GM13977 (cell line): ENCODE measurements around the gene PCNT.

Source experiments
- DNase-seq: peaks from one replicate; pipeline ENCODE4 v3.0.0; 2012; ENCODE audit warnings: low spot score
- in situ Hi-C: fragments of 300-500 bp; cut with MboI; formaldehyde crosslinking; loops from one replicate; pipeline ENCODE4 v1.12.0; 2022; ENCODE audit warnings: low sequenced_read_pairs, low pct_unique_long_range_greater_than_20kb, mixed read lengths, inconsistent platforms; ENCODE audit not compliant: unreplicated experiment
- TF ChIP-seq, protein P1 (sequence below): IDR thresholded peaks from 2 replicates; pipeline ENCODE4 v1.5.1; 2012; ENCODE audit warnings: mild to moderate bottlenecking, control low read depth; ENCODE audit not compliant: insufficient read depth; ENCODE audit errors: extremely low read depth, missing control alignments

PCNT gene

DNA sequence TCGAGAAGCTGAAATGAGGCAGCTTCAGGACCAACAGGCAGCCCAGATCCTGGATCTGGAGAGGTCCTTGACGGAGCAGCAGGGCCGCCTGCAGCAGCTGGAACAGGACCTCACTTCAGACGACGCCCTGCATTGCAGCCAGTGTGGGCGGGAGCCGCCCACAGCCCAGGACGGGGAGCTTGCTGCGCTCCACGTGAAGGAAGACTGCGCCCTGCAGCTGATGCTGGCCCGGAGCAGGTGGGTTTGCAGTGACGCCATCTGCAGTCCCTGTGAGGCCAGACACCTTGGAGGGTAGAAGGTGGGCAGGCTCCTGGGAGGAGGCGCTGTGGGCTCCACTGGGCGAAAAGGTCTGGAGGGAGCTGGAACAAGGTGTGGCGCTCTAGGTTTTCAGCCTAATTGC, 39.7 kb downstream of the PCNT start:
- no peak for DNase-seq
- TF ChIP-seq, protein P1, sequence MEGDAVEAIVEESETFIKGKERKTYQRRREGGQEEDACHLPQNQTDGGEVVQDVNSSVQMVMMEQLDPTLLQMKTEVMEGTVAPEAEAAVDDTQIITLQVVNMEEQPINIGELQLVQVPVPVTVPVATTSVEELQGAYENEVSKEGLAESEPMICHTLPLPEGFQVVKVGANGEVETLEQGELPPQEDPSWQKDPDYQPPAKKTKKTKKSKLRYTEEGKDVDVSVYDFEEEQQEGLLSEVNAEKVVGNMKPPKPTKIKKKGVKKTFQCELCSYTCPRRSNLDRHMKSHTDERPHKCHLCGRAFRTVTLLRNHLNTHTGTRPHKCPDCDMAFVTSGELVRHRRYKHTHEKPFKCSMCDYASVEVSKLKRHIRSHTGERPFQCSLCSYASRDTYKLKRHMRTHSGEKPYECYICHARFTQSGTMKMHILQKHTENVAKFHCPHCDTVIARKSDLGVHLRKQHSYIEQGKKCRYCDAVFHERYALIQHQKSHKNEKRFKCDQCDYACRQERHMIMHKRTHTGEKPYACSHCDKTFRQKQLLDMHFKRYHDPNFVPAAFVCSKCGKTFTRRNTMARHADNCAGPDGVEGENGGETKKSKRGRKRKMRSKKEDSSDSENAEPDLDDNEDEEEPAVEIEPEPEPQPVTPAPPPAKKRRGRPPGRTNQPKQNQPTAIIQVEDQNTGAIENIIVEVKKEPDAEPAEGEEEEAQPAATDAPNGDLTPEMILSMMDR = no peak
- in situ Hi-C loops = no loop called here

DNA sequence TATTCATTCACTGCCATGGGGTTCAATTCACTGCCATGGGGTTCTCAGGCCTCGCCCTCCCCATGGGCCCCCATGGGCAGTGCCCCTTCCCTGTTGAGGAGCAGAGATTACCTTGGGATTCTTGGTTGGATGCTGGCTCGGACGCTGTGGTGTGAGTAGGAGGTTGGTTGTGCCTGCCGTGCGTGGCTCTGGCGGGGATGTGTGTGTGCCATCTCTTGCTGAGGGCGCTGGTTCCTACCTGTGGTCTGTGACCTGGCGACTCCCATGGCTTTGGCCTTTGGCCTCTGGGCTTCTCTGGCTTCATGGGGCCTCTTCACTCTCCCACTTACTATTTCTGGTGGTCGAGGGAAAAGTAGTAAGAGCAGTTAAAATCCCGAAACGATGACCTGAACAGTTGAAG, 42.1 kb downstream of the PCNT start:
- DNase-seq = no peak
- TF ChIP-seq, protein P1 = no peak
- in situ Hi-C loops = no loop called here

GRCh38 chr21:46366561-46366960, 42.6 kb downstream of the PCNT start:
- TF ChIP-seq, protein P1 = no peak
- DNase-seq = no peak
- in situ Hi-C loops = no loop called here

DNA sequence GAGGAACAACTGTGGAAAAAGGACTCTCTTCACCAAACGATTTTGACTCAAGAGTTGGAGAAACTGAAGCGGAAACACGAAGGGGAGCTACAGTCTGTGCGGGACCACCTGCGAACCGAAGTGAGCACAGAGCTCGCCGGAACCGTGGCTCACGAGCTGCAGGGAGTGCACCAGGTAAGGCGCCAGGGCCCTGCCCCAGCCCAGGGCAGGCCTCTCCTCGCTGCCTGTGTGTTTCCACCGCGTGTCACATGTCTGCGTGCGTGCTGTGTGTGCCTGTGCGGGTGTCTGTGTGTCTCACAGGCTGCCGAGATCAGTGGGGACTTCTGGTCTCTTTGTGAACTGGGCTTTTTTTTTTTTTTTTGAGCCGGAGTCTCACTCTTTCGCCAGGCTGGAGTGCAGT, 43.0 kb downstream of the PCNT start:
- no peak for DNase-seq
- in situ Hi-C loops = no loop called here
- TF ChIP-seq, protein P1 = no peak

- peak; percentile 90 for DNase-seq
- TF ChIP-seq, protein P1 = no peak
- in situ Hi-C loops = no loop called here
Observed at GRCh38 chr21:46368533-46369285, 44.8 kb downstream of the PCNT start.

GRCh38 chr21:46369520-46370235, 45.7 kb downstream of the PCNT start:
- DNase-seq = no peak
- in situ Hi-C loops = no loop called here
- TF ChIP-seq, protein P1 = no peak
